Left hindlimb (tissue), 1 donor: ENCODE measurements around the gene TNNI2.
A peak's percentile ranks its signal among the peaks of the same experiment; 100 is the strongest.

Experiments used
- DNase-seq: peaks from one replicate; pipeline ENCODE4 v3.0.0-alpha.2; 2018

Gene TNNI2

DNA sequence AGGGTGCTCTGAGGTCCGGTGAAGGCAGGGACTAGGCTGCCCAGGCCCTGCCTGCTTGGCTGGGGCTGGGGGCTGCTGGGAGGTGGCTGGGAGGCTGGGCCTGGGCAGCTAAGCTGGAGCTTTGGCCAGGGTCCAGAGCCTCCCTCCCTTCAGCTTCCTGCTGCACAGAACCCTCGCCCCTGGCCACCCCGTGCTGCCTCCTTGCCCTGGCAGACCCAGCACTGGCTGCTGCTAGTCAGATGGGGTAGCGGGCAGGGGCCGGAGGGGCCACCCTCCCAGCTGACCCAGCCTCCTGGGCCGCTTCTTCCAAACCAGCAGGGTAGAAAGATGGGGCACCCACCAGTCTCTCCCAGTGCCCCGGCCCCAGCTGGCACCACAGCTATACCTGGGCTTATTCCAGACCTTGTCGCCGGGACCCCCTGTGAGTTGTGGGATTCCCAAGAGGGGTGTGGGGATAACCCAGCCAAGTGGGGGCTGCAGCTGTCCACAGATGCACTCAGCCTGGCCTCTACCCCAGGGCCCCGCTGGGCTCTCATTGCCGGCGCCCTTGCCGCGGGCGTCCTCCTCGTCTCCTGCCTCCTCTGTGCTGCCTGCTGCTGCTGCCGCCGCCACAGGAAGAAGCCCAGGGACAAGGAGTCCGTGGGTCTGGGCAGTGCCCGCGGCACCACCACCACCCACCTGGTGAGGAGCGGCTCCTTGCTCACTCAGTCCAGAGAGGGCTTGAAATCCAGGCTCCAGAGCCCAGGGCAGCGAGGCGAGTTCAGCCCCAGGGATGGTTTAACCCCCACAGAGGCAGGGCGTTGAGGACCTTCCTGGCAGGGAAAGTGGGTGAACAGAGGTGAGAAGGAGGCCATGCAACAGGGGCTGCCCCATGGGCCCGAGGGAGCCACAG is 3.8 kb upstream of the TNNI2 start, which contains the start of gene SYT8:
Gene SYT8 (plus strand): TSS at position 212 of the 892 bp plus-strand sequence. CDS start 116 bp downstream, at position 328.
- DNase-seq = peak; percentile 45

DNA sequence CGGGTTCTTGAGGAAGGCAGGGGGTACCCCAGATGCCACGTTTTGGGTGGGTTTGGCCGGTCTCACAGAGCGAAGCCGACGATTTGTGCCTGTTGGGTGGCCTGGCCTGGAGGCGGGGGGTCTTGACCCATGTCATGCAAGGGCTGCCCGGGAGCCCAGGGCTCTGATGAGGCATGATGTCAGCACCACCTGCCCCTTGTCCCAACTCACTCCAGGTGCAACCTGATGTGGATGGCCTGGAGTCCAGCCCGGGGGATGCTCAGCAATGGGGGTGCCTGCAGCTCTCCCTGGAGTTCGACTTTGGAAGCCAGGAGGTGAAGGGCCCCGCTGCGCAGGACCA is 3.1 kb upstream of the TNNI2 start:
- DNase-seq = no peak

DNA sequence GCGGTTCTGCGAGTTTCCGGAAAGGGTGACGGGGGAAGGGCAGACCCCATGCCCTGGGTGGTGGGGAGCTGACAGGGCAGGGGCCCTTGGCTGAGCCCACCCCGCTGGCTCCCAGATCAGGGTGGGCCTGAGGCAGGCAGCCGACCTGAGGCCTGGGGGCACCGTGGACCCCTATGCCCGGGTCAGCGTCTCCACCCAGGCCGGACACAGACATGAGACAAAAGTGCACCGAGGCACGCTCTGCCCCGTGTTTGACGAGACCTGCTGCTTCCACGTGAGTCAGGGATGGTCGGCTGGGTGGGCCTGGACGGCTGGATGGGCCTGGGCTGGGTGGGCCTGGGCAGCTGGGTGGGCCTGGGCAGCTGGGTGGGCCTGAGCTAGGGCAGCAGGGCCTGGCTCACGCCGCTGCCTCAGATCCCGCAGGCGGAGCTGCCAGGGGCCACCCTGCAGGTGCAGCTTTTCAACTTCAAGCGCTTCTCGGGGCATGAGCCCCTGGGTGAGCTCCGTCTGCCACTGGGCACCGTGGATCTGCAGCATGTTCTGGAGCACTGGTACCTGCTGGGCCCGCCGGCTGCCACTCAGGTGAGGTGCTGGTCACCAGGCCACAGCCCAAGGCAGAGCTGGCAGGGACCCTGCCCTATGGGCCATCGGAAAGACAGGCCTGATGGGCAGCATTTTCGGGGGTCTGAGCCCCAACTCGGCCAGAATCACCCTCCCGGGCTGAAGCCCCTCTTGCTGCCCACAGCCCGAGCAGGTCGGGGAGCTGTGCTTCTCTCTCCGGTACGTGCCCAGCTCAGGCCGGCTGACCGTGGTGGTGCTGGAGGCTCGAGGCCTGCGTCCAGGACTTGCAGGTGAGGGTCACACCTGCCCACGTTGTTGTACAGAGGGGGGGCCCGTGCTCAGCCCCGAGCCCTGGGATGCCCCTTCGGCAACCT is 2.5 kb upstream of the TNNI2 start:
- peak; percentile 32 for DNase-seq

GRCh38 chr11:1837171-1838076 is 1.4 kb upstream of the TNNI2 start:
- peak; percentile 90 for DNase-seq

- DNase-seq = no peak
These were observed 730 bp upstream of the TNNI2 start for GRCh38 chr11:1838077-1838425.

DNA sequence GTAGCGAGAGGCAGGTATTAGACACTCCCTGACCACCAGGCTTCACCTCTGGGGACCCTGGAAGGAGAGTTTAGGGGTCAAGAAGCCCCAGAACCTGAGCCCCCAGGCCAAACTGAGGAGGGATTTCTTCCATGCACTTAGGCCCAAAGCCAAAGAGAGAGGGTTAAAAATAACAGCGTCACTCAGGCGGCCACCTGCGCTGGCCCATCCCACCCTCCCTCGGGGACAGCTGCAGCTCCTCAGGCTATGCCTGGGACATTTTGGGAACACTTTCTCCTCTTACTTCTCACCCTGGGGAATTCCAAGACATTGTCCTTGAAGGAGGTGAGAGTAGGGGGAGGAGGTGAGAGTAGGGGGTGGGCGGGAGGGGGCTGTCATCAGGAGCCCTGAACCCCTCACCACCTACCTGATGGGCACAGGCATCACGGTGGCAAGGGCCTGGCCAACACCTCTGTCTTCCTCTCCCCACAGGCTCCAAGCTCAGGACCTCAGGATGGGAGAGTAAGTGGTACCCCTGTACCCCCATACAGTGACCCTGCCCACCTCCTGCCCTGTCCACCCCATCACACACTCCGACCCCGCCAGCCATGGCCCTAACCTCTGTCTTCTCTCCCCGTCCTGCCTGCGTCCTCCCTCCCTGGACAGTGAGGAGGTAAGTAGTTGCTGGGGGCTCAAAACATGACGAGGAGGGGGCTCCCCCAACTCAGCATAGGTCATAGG is 583 bp downstream of the TNNI2 start:
- peak; percentile 36 for DNase-seq

DNA sequence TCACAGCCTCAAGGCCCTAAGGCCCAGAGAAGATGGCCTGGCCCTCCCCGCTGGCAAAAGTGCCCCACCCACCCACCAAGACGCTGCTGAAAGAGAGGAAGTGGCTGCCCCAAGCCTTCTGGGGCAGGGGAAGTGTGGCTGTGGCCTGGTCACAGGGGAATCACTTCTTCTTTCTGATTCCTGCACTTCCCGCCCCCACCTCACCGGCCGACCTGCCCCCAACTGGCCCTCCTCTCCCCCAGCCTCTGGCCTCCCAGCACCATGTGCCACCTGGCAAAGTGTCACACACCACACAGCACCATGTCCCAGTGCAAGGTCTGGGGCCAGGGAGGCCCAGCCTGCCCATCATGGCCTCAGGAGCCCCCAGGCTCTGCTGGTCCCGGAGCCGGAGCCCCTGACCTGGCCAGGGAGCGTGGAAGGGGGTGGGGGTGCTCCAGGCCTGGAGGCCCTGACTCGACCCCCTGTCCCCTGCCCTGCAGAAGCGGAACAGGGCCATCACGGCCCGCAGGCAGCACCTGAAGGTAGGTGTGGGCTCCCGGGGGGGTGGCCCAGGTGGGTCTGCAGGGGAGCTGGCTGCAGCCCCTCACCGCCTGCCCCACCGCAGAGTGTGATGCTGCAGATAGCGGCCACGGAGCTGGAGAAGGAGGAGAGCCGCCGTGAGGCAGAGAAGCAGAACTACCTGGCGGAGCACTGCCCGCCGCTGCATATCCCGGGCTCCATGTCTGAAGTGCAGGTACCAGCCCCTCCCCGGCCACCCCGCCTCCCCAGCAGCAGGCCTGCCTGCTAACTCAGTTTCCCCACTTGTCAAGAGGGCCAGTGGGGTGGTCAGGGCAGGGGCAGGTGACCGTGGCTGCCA is 1.4 kb downstream of the TNNI2 start:
- peak; percentile 38 for DNase-seq

DNA sequence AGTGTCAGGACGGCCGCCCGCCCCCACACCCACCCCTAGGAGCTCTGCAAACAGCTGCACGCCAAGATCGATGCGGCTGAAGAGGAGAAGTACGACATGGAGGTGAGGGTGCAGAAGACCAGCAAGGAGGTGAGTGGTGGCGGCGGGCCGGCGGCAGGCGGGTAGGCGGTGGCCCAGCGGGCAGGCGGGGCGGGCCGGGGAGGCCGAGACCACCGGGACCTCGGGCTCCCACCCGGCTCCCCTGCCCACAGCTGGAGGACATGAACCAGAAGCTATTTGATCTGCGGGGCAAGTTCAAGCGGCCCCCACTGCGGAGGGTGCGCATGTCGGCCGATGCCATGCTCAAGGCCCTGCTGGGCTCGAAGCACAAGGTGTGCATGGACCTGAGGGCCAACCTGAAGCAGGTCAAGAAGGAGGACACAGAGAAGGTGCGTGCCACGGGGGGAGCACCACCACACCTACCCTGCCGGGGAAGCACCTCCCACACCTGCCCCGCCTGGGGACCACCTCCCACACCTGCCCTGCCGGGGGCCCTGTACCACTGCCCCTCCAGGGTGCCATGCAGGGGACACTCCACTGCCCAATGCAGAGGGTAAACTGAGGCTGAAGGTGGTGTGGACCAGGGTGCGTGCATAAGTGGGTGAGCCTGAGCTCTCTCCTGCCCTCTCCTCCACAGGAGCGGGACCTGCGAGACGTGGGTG is 2.1 kb downstream of the TNNI2 start:
- DNase-seq = peak; percentile 34

- DNase-seq = no peak
These were observed 2.8 kb downstream of the TNNI2 start for GRCh38 chr11:1841511-1842148.

GRCh38 chr11:1842149-1843097 is 3.6 kb downstream of the TNNI2 start:
- no peak for DNase-seq

DNA sequence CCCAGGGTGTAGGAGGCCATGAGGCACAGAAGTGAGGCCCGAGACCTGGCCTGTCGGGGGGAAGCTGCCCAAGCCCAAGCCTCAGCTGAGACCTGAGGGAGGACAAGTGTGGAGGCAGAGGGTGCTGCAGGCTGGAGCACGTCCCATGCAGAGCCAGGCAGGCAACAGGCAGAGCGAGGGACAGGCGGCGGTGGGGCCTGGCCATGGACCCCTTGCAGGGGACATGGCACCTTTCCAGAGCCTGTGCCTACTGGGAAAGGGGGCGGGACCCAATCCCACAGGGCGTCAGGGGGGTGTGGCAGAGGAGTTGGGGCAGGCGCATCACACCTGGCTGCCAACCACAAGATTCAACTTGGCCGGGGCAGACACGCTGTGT is 4.3 kb downstream of the TNNI2 start:
- DNase-seq = no peak

GRCh38 chr11:1843796-1844195 is 5.0 kb downstream of the TNNI2 start:
- DNase-seq = no peak

DNA sequence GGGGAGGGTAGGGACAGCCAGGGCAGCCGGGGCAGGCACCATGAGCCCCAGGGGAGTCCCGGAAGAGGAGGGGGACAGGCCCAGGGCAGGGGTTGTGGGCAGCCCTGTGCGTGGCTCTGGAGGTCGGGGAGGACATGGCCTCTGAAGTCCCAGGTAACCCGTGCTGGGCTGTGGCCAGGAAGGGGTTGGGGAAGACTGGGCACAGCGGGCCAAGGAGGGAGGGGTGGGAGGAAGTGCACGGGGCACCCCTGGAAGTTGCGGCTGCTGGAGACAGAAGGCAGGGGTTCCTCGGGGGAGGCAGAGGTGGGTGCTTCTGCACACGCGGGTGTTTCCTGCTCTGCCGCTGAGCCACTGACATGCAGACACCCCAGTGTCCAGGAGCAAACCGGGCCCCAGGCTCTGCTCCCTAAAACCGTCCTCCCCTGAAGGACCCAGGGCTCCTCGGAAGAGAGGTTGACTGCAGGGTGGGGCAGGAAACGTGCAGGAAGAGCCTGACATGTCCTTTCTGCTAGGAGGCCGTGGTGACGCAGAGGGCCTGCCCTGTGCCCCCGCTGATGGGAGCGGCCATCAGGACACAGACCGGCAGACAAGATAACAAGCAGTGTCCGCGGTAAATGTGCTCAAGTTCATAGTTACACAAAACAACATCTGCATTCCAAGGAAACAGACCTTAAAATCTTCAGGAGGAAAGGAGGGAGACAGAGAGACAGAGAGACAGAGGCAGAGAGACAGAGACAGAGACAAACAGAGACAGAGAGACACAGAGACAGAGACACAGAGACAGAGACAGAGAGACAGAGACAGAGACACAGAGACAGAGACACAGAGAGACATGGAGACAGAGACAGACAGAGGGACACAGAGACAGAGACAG is 5.7 kb downstream of the TNNI2 start:
- no peak for DNase-seq

- DNase-seq = no peak
These were observed 6.3 kb downstream of the TNNI2 start for GRCh38 chr11:1845095-1845429.

GRCh38 chr11:1845561-1846452 is 7.0 kb downstream of the TNNI2 start:
- no peak for DNase-seq

- no peak for DNase-seq
These were observed 7.7 kb downstream of the TNNI2 start for GRCh38 chr11:1846453-1846932.
